Keratinocyte (primary cell): ENCODE results near the gene MAJIN.

Source experiments
- CTCF ChIP-seq, 3 experiments: IDR thresholded peaks in 1 of 3; conservative IDR thresholded peaks in 1 of 3; optimal IDR thresholded peaks in 1 of 3; 2 replicates in 2 of 3; 3 replicates in 1 of 3; pipeline versions ENCODE3 to v1.5.1; 2011; ENCODE audit warnings: low read length in 3 of 3, mild to moderate bottlenecking in 3 of 3, moderate library complexity in 2 of 3, control low read depth in 1 of 3, inconsistent platforms in 1 of 3; ENCODE audit not compliant: insufficient read depth in 2 of 3; ENCODE audit errors: extremely low read depth in 1 of 3
- EZH2 ChIP-seq: IDR thresholded peaks from one replicate; pipeline ENCODE4 v1.6.1; 2012; ENCODE audit warnings: inconsistent platforms, mild to moderate bottlenecking, low read length, moderate library complexity

- TF ChIP-seq EZH2 (no peak), CTCF (optimal IDR thresholded peaks at IDR 0.05 in 1 of 3, IDR thresholded peaks at IDR 0.05 in 1 of 3, conservative IDR thresholded peaks at IDR 0.05 in 1 of 3; ENCODE audit: extremely low read depth in 1 of 3, insufficient read depth in 2 of 3, low read length in 3 of 3) (no peak)
Observed at GRCh38 chr11:65019824-65020223, 47.9 kb upstream of the MAJIN start.
